HCT116 (cell line): ENCODE measurements around the gene CNTNAP2. TPM values are rescaled to one million over a fixed set of nuclear protein-coding genes. Genes with fewer than 3 reads are reported as not detected.

Experiments used
- ATAC-seq: fragments of 200-7000 bp; cut with Tn5 transposase; 2 replicates; pipeline ENCODE4 v1.9.1; 2020; ENCODE audit warnings: mild to moderate bottlenecking, moderate library complexity
- BruUV-seq: library from RNA; stranded (reverse); fragments of 400-500 nt; replicated peaks from 2 replicates; lab custom pipeline; 2021; lab: Mats Ljungman, UMichigan
- CTCF ChIA-PET: fragments of 300-600 bp; sonication (Branson Sonifier 250); formaldehyde crosslinking; loops from one replicate; lab custom pipeline; 2021; ENCODE audit warnings: antibody characterized with exemption; lab: Charles Lee
- POLR2A ChIA-PET: fragments of 300-600, 350-600 bp; sonication (Branson Sonifier 250); formaldehyde crosslinking; loops from one replicate; lab custom pipeline; 2021; ENCODE audit warnings: antibody characterized with exemption; lab: Charles Lee
- RAD21 ChIA-PET, 2 experiments: fragments of 300-600 bp; sonication (Branson Sonifier 250); formaldehyde crosslinking; loops; one replicate each; lab custom pipeline; 2023; ENCODE audit warnings: low total read pairs in 2 of 2; ENCODE audit not compliant: uncharacterized antibody in 2 of 2, unreplicated experiment in 2 of 2, low non-redundant PET in 1 of 2; lab: Charles Lee
- DNase-seq: peaks from one replicate; pipeline ENCODE4 v3.0.0-alpha.2; 2010; ENCODE audit warnings: low read depth, low spot score
- H2AFZ ChIP-seq: fragments of 200-600 bp; shearing (Covaris generic), sonication (generic); 2 replicates; pipeline ENCODE4 v1.6.1; 2017; ENCODE audit warnings: low read depth, mixed run types, mixed read lengths, antibody characterized with exemption, low read length; ENCODE audit not compliant: poor library complexity, severe bottlenecking
- H3K27ac ChIP-seq: 2 replicates; pipeline ENCODE4 v1.5.1; 2012; ENCODE audit warnings: low read depth, low read length
- H3K27me3 ChIP-seq: fragments of 200-600 bp; sonication (generic); 2 replicates; pipeline ENCODE4 v1.6.1; 2016; ENCODE audit warnings: mixed run types, low read length, mixed read lengths; ENCODE audit not compliant: insufficient read depth
- H3K36me3 ChIP-seq, 2 experiments: fragments of 200-500 bp in 1 of 2; fragments of 200-600 bp in 1 of 2; sonication (Bioruptor generic) in 1 of 2; sonication (generic) in 1 of 2; 2 replicates each; pipeline versions ENCODE4 v1.5.1 to v1.6.1; 2014 to 2016; ENCODE audit warnings: low read length in 2 of 2, inconsistent platforms in 1 of 2, mixed read lengths in 1 of 2, mixed run types in 1 of 2; ENCODE audit not compliant: insufficient read depth in 2 of 2, control insufficient read depth in 1 of 2
- H3K4me1 ChIP-seq, 2 experiments: fragments of 200-600 bp in 1 of 2; sonication (generic) in 1 of 2; 2 replicates each; pipeline versions ENCODE4 v1.5.1 to v1.6.1; 2012 to 2017; ENCODE audit warnings: low read length in 2 of 2, inconsistent platforms in 1 of 2, mild to moderate bottlenecking in 1 of 2, mixed read lengths in 1 of 2, mixed run types in 1 of 2, moderate library complexity in 1 of 2; ENCODE audit not compliant: insufficient read depth in 2 of 2, control insufficient read depth in 1 of 2
- H3K4me2 ChIP-seq: fragments of 200-600 bp; sonication (generic); 2 replicates; pipeline ENCODE4 v1.6.1; 2017; ENCODE audit warnings: mixed run types, low read length, mixed read lengths
- H3K4me3 ChIP-seq, 2 experiments: fragments of 200-600 bp in 1 of 2; sonication (generic) in 1 of 2; replicated peaks in 1 of 2; 2 replicates each; pipeline ENCODE4 v1.5.1; 2011 to 2016; ENCODE audit warnings: low read length in 2 of 2, control low read depth in 1 of 2, low read depth in 1 of 2, mild to moderate bottlenecking in 1 of 2, mixed read lengths in 1 of 2, mixed run types in 1 of 2
- H3K79me2 ChIP-seq: fragments of 200-600 bp; sonication (generic); 2 replicates; pipeline ENCODE4 v1.6.1; 2017; ENCODE audit warnings: mild to moderate bottlenecking, mixed run types, low read length, moderate library complexity, mixed read lengths; ENCODE audit not compliant: insufficient read depth
- H3K9ac ChIP-seq: fragments of 200-600 bp; sonication (generic); 2 replicates; pipeline ENCODE4 v1.6.1; 2016; ENCODE audit warnings: low read length, mixed read lengths
- H3K9me2 ChIP-seq: fragments of 200-600 bp; sonication (generic), shearing (Covaris generic); 2 replicates; pipeline ENCODE4 v1.6.1; 2017; ENCODE audit warnings: mixed run types, mild to moderate bottlenecking, moderate library complexity; ENCODE audit not compliant: insufficient read depth
- H3K9me3 ChIP-seq, 2 experiments: fragments of 200-500 bp in 1 of 2; fragments of 200-600 bp in 1 of 2; sonication (Bioruptor generic) in 1 of 2; sonication (generic) in 1 of 2; 2 replicates each; pipeline ENCODE4 v1.6.1; 2014 to 2017; ENCODE audit warnings: low read length in 2 of 2, mixed read lengths in 2 of 2, inconsistent platforms in 1 of 2, low read depth in 1 of 2, mild to moderate bottlenecking in 1 of 2, mixed run types in 1 of 2, moderate library complexity in 1 of 2; ENCODE audit not compliant: control insufficient read depth in 1 of 2, insufficient read depth in 1 of 2
- H4K20me1 ChIP-seq: fragments of 200-600 bp; sonication (generic), shearing (Covaris generic); 2 replicates; pipeline ENCODE4 v1.6.1; 2017; ENCODE audit warnings: mixed run types, mild to moderate bottlenecking, moderate library complexity; ENCODE audit not compliant: insufficient read depth
- CEBPB ChIP-seq: IDR thresholded peaks from 2 replicates; pipeline ENCODE4 v1.6.1; 2012; ENCODE audit warnings: low read depth
- EGR1 ChIP-seq: IDR thresholded peaks from 2 replicates; pipeline ENCODE4 v1.6.1; 2012; ENCODE audit warnings: low read depth
- ELF1 ChIP-seq: IDR thresholded peaks from 2 replicates; pipeline ENCODE4 v1.6.1; 2012; ENCODE audit warnings: low read depth, borderline replicate concordance
- EZH2phosphoT487 ChIP-seq: fragments of 200-600 bp; IDR thresholded peaks from 2 replicates; pipeline ENCODE4 v1.6.1; 2018; ENCODE audit warnings: antibody characterized with exemption, borderline replicate concordance
- POLR2A ChIP-seq: IDR thresholded peaks from 2 replicates; pipeline ENCODE4 v1.7.0; 2011; ENCODE audit warnings: borderline replicate concordance; ENCODE audit not compliant: insufficient read depth, insufficient read length; ENCODE audit errors: extremely low read depth
- POLR2AphosphoS5 ChIP-seq: IDR thresholded peaks from 2 replicates; pipeline ENCODE4 v1.6.1; 2011; ENCODE audit warnings: mild to moderate bottlenecking, low read depth, low read length, moderate library complexity
- SP1 ChIP-seq: IDR thresholded peaks from 2 replicates; pipeline ENCODE4 v1.6.1; 2012; ENCODE audit warnings: low read depth
- SRF ChIP-seq: IDR thresholded peaks from 2 replicates; pipeline ENCODE4 v1.6.1; 2012; ENCODE audit warnings: low read depth
- YY1 ChIP-seq: IDR thresholded peaks from 2 replicates; pipeline ENCODE4 v1.6.1; 2011; ENCODE audit warnings: low read length, low read depth, moderate library complexity, mild to moderate bottlenecking; ENCODE audit not compliant: insufficient replicate concordance; ENCODE audit errors: extremely low read depth
- intact Hi-C: fragments of 100-400 bp; cut with micrococcal nuclease; formaldehyde crosslinking; loops from 2 replicates; pipeline ENCODE4 v1.10.0; 2022
- total RNA-seq: library from RNA; stranded (reverse); gene quantifications from one replicate; pipeline ENCODE4 v1.2.1, GENCODE V29; 2021; ENCODE audit not compliant: unreplicated experiment
- TF ChIP-seq, protein P1 (sequence below): IDR thresholded peaks from 2 replicates; pipeline ENCODE4 v1.6.1; 2011; ENCODE audit warnings: mild to moderate bottlenecking, low read length, moderate library complexity; ENCODE audit not compliant: insufficient replicate concordance; ENCODE audit errors: extremely low read depth
- TF ChIP-seq, protein P2 (sequence below), 3 experiments: fragments of 200-600 bp in 1 of 3; sonication (generic) in 1 of 3; IDR thresholded peaks in 2 of 3; conservative IDR thresholded peaks in 1 of 3; 2 replicates each; pipeline ENCODE4 v1.5.1; 2012 to 2017; ENCODE audit warnings: low read depth in 2 of 3, low read length in 2 of 3, antibody characterized with exemption in 1 of 3, borderline replicate concordance in 1 of 3, control low read depth in 1 of 3, mild to moderate bottlenecking in 1 of 3, mixed read lengths in 1 of 3, mixed run types in 1 of 3, moderate library complexity in 1 of 3; ENCODE audit not compliant: insufficient read depth in 1 of 3
- TF ChIP-seq, protein P3 (sequence below): IDR thresholded peaks from 2 replicates; pipeline ENCODE4 v1.6.1; 2012

The CNTNAP2 gene
- total RNA-seq, 1 experiment from 2014 or later = 0.37 TPM

DNA sequence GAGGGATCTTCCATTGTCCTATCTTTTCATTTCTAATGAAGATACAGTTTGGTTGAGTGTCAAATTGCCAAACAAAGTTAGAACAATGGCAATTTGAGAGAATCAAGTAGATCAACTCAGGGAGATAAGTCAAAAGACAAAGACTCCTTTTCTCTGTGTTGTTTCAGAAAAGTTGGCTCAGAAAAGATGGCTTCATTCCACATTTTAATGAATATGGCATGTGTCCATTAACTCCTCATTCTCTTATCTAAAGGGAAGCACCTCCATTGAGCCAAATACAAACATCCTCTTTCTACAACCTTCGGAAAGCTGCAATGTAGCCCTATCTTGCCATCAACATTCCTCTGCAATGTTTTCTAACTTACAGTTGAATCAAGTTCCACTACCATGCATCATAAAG is 1535.0 kb downstream of the CNTNAP2 start:
- Histone ChIP-seq H3K36me3 (no peaks in the 10 kb centered on the region), H3K9me2 (no peaks in the 10 kb centered on the region), H3K4me3 (no peak overlapping the region), H3K4me2 (no peak overlapping the region), H2AFZ (no peak overlapping the region), H3K4me1 (no peaks in the 10 kb centered on the region), H3K27me3 (no peaks in the 10 kb centered on the region), H3K9me3 (peaks cover 8 to 12% of the 10 kb centered on the region in 2 experiments; a peak in 2 of 4 replicates), H3K79me2 (no peaks in the 10 kb centered on the region), H4K20me1 (no peaks in the 10 kb centered on the region), H3K27ac (no peak overlapping the region)
- no TSS peak for BruUV-seq
- RAD21 ChIA-PET = no interaction called here
- CTCF ChIA-PET = no interaction called here
- intact Hi-C loops = no loop called here
- ATAC-seq (no peak), DNase-seq (no peak)
- TF ChIP-seq, protein P1, sequence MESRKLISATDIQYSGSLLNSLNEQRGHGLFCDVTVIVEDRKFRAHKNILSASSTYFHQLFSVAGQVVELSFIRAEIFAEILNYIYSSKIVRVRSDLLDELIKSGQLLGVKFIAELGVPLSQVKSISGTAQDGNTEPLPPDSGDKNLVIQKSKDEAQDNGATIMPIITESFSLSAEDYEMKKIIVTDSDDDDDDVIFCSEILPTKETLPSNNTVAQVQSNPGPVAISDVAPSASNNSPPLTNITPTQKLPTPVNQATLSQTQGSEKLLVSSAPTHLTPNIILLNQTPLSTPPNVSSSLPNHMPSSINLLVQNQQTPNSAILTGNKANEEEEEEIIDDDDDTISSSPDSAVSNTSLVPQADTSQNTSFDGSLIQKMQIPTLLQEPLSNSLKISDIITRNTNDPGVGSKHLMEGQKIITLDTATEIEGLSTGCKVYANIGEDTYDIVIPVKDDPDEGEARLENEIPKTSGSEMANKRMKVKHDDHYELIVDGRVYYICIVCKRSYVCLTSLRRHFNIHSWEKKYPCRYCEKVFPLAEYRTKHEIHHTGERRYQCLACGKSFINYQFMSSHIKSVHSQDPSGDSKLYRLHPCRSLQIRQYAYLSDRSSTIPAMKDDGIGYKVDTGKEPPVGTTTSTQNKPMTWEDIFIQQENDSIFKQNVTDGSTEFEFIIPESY = no peak
- TF ChIP-seq, protein P2, sequence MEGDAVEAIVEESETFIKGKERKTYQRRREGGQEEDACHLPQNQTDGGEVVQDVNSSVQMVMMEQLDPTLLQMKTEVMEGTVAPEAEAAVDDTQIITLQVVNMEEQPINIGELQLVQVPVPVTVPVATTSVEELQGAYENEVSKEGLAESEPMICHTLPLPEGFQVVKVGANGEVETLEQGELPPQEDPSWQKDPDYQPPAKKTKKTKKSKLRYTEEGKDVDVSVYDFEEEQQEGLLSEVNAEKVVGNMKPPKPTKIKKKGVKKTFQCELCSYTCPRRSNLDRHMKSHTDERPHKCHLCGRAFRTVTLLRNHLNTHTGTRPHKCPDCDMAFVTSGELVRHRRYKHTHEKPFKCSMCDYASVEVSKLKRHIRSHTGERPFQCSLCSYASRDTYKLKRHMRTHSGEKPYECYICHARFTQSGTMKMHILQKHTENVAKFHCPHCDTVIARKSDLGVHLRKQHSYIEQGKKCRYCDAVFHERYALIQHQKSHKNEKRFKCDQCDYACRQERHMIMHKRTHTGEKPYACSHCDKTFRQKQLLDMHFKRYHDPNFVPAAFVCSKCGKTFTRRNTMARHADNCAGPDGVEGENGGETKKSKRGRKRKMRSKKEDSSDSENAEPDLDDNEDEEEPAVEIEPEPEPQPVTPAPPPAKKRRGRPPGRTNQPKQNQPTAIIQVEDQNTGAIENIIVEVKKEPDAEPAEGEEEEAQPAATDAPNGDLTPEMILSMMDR (IDR thresholded peaks at IDR 0.05 in 2 of 3, conservative IDR thresholded peaks at IDR 0.05 in 1 of 3; ENCODE audit: borderline replicate concordance in 1 of 3, insufficient read depth in 1 of 3, low read depth in 2 of 3, low read length in 2 of 3) = no peak
- TF ChIP-seq SRF (no peak), POLR2A (no peak), EZH2phosphoT487 (no peak), ELF1 (no peak), SP1 (no peak), EGR1 (no peak), POLR2AphosphoS5 (no peak), CEBPB (no peak), YY1 (no peak)
- TF ChIP-seq, protein P3, sequence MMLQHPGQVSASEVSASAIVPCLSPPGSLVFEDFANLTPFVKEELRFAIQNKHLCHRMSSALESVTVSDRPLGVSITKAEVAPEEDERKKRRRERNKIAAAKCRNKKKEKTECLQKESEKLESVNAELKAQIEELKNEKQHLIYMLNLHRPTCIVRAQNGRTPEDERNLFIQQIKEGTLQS = no peak
- TF ChIP-seq, all 23 proteins: peak for 0
- POLR2A ChIA-PET = no interaction called here
- no peak overlapping the region for H3K9ac ChIP-seq
